Endothelial cell of umbilical vein (primary cell): ENCODE results near the gene SUDS3. TPM values are rescaled to one million over a fixed set of nuclear protein-coding genes. Genes with fewer than 3 reads are reported as not detected.

ENCODE experiments used
- BruUV-seq: library from RNA; stranded (reverse); fragments of 400-500 nt; replicated peaks from 2 replicates; lab custom pipeline; 2021; lab: Mats Ljungman, UMichigan
- CTCF ChIA-PET: fragments of 300-600, 350-600 bp; sonication (Branson Sonifier 250); formaldehyde crosslinking; loops from one replicate; lab custom pipeline; 2021; ENCODE audit warnings: antibody characterized with exemption, inconsistent platforms; lab: Charles Lee
- POLR2A ChIA-PET: fragments of 300-600, 350-600 bp; sonication (Branson Sonifier 250); formaldehyde crosslinking; loops from one replicate; lab custom pipeline; 2021; ENCODE audit warnings: antibody characterized with exemption, inconsistent platforms; lab: Charles Lee
- DNase-seq: peaks from one replicate; pipeline ENCODE4 v3.0.0-alpha.2; 2011; ENCODE audit warnings: low read depth, low spot score
- FAIRE-seq: peaks from 2 replicates; lab custom pipeline; 2011; peaks lifted over from hg19 to GRCh38; lab: Jason Lieb, UNC
- H2AFZ ChIP-seq: 2 replicates; pipeline ENCODE4 v1.6.0; 2012; ENCODE audit warnings: low read depth, low read length, control low read depth, inconsistent platforms
- H3K27ac ChIP-seq: 2 replicates; pipeline ENCODE4 v1.5.1; 2011; ENCODE audit warnings: low read depth, mild to moderate bottlenecking, control low read depth, low read length, moderate library complexity; ENCODE audit not compliant: insufficient read depth
- H3K27me3 ChIP-seq, 2 experiments: 2 replicates each; pipeline versions ENCODE4 v1.6.0 to v1.6.1; 2011; ENCODE audit warnings: low read length in 2 of 2, mixed read lengths in 1 of 2; ENCODE audit not compliant: control insufficient read depth in 2 of 2, insufficient read depth in 2 of 2
- H3K36me3 ChIP-seq, 2 experiments: 2 replicates in 1 of 2; 3 replicates in 1 of 2; pipeline ENCODE4 v1.5.1; 2011; ENCODE audit warnings: low read length in 2 of 2, mild to moderate bottlenecking in 1 of 2, moderate library complexity in 1 of 2; ENCODE audit not compliant: control insufficient read depth in 2 of 2, insufficient read depth in 2 of 2; ENCODE audit errors: extremely low read depth in 1 of 2
- H3K4me1 ChIP-seq: 3 replicates; pipeline ENCODE4 v1.5.1; 2011; ENCODE audit warnings: mild to moderate bottlenecking, low read length; ENCODE audit not compliant: control insufficient read depth, insufficient read depth; ENCODE audit errors: extremely low read depth
- H3K4me2 ChIP-seq: 2 replicates; pipeline ENCODE4 v1.6.1; 2011; ENCODE audit warnings: low read length, control low read depth, mixed read lengths; ENCODE audit not compliant: insufficient read depth
- H3K4me3 ChIP-seq, 3 experiments: fragments of 200-600 bp in 1 of 3; sonication (generic), shearing (Covaris generic) in 1 of 3; replicated peaks in 1 of 3; 2 replicates each; pipeline ENCODE4 v1.5.1; 2011 to 2016; ENCODE audit warnings: control low read depth in 3 of 3, low read length in 3 of 3, mild to moderate bottlenecking in 2 of 3, inconsistent platforms in 1 of 3, low read depth in 1 of 3, moderate library complexity in 1 of 3; ENCODE audit not compliant: insufficient read depth in 1 of 3
- H3K79me2 ChIP-seq: 2 replicates; pipeline ENCODE4 v1.6.0; 2012; ENCODE audit warnings: low read length, inconsistent platforms; ENCODE audit not compliant: control insufficient read depth, insufficient read depth
- H3K9ac ChIP-seq: replicated peaks from 2 replicates; pipeline ENCODE3; 2011; ENCODE audit warnings: low read length, control low read depth; ENCODE audit not compliant: insufficient read depth; ENCODE audit errors: extremely low read depth
- H3K9me1 ChIP-seq: replicated peaks from 3 replicates; pipeline ENCODE4 v1.6.0; 2011; ENCODE audit warnings: mild to moderate bottlenecking, low read length; ENCODE audit not compliant: control insufficient read depth, insufficient read depth; ENCODE audit errors: extremely low read depth
- H3K9me3 ChIP-seq: replicated peaks from 2 replicates; pipeline ENCODE4 v1.5.1; 2012; ENCODE audit warnings: low read length, inconsistent platforms; ENCODE audit not compliant: control insufficient read depth, insufficient read depth
- H4K20me1 ChIP-seq: replicated peaks from 2 replicates; pipeline ENCODE3; 2011; ENCODE audit warnings: mild to moderate bottlenecking, low read length; ENCODE audit not compliant: control insufficient read depth, insufficient read depth; ENCODE audit errors: extremely low read depth
- EZH2 ChIP-seq: IDR thresholded peaks from 2 replicates; pipeline ENCODE4 v1.6.1; 2012; ENCODE audit warnings: borderline replicate concordance, low read depth, mild to moderate bottlenecking, moderate library complexity, low read length, inconsistent platforms; ENCODE audit not compliant: severe bottlenecking
- FOS ChIP-seq: IDR thresholded peaks from 2 replicates; pipeline ENCODE4 v1.6.1; 2011; ENCODE audit warnings: mild to moderate bottlenecking, low read length, moderate library complexity, borderline replicate concordance; ENCODE audit not compliant: insufficient read depth
- GATA2 ChIP-seq: IDR thresholded peaks from 2 replicates; pipeline ENCODE4 v1.7.0; 2011; ENCODE audit warnings: low read depth, mild to moderate bottlenecking, moderate library complexity, mixed read lengths, low read length; ENCODE audit not compliant: insufficient read length, insufficient read depth
- JUN ChIP-seq: IDR thresholded peaks from 2 replicates; pipeline ENCODE4 v1.6.1; 2011; ENCODE audit warnings: borderline replicate concordance, low read depth; ENCODE audit not compliant: insufficient read length, insufficient read depth
- MYC ChIP-seq: IDR thresholded peaks from one replicate; pipeline ENCODE4 v1.6.1; 2011; ENCODE audit warnings: mild to moderate bottlenecking, low read depth, low read length
- POLR2A ChIP-seq: IDR thresholded peaks from 2 replicates; pipeline ENCODE4 v1.6.1; 2012; ENCODE audit warnings: low read depth, mild to moderate bottlenecking, control low read depth, low read length
- POLR2AphosphoS5 ChIP-seq: IDR thresholded peaks from 2 replicates; pipeline ENCODE4 v1.6.1; 2012; ENCODE audit warnings: low read depth, mild to moderate bottlenecking, control low read depth, low read length, moderate library complexity; ENCODE audit not compliant: insufficient read depth
- dilution Hi-C: fragments of 300-500 bp; cut with MboI; formaldehyde crosslinking; loops from one replicate; pipeline ENCODE4 v1.15.0; 2019; ENCODE audit warnings: low sequenced_read_pairs; ENCODE audit not compliant: extremely low pct_ligation_motif_present
- intact Hi-C: fragments of 100-400 bp; cut with micrococcal nuclease; formaldehyde crosslinking; loops from one replicate; pipeline ENCODE4 v1.10.0; 2022
- polyA plus RNA-seq, 4 experiments: library from polyadenylated mRNA; depleted of rRNA in 3 of 4; stranded (reverse) in 3 of 4; unstranded in 1 of 4; fragments of >200 nt; gene quantifications; 2 replicates each; pipeline versions ENCODE4 v1.2.1 to v1.2.3, GENCODE V29; 2011 to 2012; ENCODE audit warnings: missing spikeins in 1 of 4
- total RNA-seq: library from RNA; stranded (reverse); gene quantifications from 2 replicates; pipeline ENCODE4 v1.2.3, GENCODE V29; 2021
- TF ChIP-seq, protein P1 (sequence below), 2 donors: IDR thresholded peaks; 1 replicate in 1 of 2; 2 replicates in 1 of 2; pipeline ENCODE4 v1.5.1; 2011; ENCODE audit warnings: low read length in 2 of 2, mild to moderate bottlenecking in 2 of 2, moderate library complexity in 2 of 2, control low read depth in 1 of 2, inconsistent platforms in 1 of 2, low read depth in 1 of 2; ENCODE audit not compliant: insufficient read depth in 1 of 2; ENCODE audit errors: extremely low read depth in 1 of 2
- TF ChIP-seq, protein P2 (sequence below): IDR thresholded peaks from 2 replicates; pipeline ENCODE4 v1.6.1; 2011; ENCODE audit not compliant: insufficient read depth, insufficient read length

Gene SUDS3
- total and polyA plus RNA-seq, 2 donors (not counting 3 experiments of a cell fraction or from before 2014, with no cell fraction given) = 16.9 to 27.4 TPM

DNA sequence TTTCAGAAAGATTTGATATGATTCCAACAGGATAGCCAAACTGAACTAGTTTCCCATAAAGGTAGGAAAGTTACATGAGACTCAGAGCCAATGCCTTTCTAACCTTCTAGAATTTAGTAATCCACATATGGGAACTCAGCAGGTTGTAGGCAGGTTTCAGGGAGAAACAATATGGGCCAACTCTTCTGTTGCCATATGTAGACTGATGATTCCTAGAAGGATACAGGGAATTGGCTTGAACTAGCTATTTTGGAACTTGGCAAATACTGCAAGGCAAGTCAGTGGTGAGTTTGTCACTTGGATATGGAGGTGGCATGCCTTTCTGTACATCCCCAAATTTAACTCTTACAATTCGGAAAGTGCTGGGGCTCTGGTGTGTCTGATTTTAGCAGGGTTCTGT is 15.5 kb downstream of the SUDS3 start:
- no TSS peak for BruUV-seq
- H3K36me3 ChIP-seq = peaks cover 9 to 30% of the 10 kb centered on the region in 2 experiments
- no peaks in the 10 kb centered on the region for H3K4me1 ChIP-seq
- no peak overlapping the region for H3K9ac ChIP-seq
- DNase-seq (no peak), FAIRE-seq (no peak)
- H3K27ac ChIP-seq = no peak overlapping the region
- ChIA-PET CTCF (interaction anchor here (1.3 to 1.5 kb wide), 2 partner anchors 13 to 14 kb away, joined by 4 to 6 read pairs; no protein-coding TSS in a partner anchor), POLR2A (no interaction called here)
- H3K79me2 ChIP-seq = no peaks in the 10 kb centered on the region
- H3K4me2 ChIP-seq = no peak overlapping the region
- H3K9me3 ChIP-seq = no peaks in the 10 kb centered on the region
- dilution Hi-C loops (no loop called here), intact Hi-C loops (no loop called here)
- no peak overlapping the region for H2AFZ ChIP-seq
- TF ChIP-seq, protein P1, sequence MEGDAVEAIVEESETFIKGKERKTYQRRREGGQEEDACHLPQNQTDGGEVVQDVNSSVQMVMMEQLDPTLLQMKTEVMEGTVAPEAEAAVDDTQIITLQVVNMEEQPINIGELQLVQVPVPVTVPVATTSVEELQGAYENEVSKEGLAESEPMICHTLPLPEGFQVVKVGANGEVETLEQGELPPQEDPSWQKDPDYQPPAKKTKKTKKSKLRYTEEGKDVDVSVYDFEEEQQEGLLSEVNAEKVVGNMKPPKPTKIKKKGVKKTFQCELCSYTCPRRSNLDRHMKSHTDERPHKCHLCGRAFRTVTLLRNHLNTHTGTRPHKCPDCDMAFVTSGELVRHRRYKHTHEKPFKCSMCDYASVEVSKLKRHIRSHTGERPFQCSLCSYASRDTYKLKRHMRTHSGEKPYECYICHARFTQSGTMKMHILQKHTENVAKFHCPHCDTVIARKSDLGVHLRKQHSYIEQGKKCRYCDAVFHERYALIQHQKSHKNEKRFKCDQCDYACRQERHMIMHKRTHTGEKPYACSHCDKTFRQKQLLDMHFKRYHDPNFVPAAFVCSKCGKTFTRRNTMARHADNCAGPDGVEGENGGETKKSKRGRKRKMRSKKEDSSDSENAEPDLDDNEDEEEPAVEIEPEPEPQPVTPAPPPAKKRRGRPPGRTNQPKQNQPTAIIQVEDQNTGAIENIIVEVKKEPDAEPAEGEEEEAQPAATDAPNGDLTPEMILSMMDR (IDR thresholded peaks at IDR 0.05; ENCODE audit: extremely low read depth in 1 of 2, insufficient read depth in 1 of 2, low read depth in 1 of 2, low read length in 2 of 2) = no peak
- no peak for TF ChIP-seq POLR2A
- no peak for TF ChIP-seq JUN
- TF ChIP-seq MYC = no peak
- H3K9me1 ChIP-seq = no peaks in the 10 kb centered on the region
- H3K4me3 ChIP-seq = no peak overlapping the region
- no peaks in the 10 kb centered on the region for H4K20me1 ChIP-seq
- H3K27me3 ChIP-seq = no peaks in the 10 kb centered on the region

DNA sequence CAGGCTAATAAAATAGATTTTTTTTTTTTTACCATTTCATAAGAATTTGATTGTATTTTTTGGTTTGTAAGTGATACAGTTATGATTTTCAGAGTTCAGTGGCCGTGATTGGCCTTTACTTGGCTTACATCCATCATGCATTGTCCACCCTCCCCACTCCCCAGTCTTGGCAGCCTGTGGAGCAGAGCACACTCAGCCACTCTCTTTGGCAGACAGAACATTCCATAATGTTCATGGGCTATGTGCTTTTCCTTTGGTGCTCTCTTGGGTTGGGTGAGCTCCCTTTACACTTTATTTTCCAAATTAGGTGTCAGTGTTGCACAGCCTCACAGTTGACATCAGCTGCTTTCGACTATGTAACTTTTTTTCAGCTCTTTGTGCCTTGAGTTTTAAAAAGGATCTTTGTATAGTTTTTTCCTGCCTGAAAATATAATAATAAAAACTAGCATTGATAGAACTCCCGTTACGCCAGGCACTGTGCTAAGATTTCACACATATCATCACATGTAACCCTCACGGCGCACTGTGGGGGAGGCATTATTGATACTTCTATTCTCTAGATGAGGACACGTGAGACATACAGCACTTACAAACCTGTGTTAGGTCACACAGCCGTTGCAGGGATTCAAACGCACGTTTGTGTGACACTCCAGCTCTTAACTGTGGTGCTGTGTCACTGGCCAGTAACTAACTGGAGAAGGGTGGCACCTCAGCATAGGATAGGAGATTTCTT is 21.5 kb downstream of the SUDS3 start:
- no peaks in the 10 kb centered on the region for H3K9me3 ChIP-seq
- FAIRE-seq (no peak), DNase-seq (no peak)
- dilution Hi-C loops (no loop called here), intact Hi-C loops (no loop called here)
- peaks cover 12 to 14% of the 10 kb centered on the region in 2 experiments for H3K36me3 ChIP-seq
- no peaks in the 10 kb centered on the region for H3K27me3 ChIP-seq
- H3K27ac ChIP-seq = no peak overlapping the region
- ChIA-PET POLR2A (no interaction called here), CTCF (no interaction called here)
- H3K4me2 ChIP-seq = no peak overlapping the region
- no peak overlapping the region for H3K4me3 ChIP-seq
- H3K4me1 ChIP-seq = no peaks in the 10 kb centered on the region
- no peaks in the 10 kb centered on the region for H3K79me2 ChIP-seq
- no peaks in the 10 kb centered on the region for H3K9me1 ChIP-seq
- no peak overlapping the region for H2AFZ ChIP-seq
- TF ChIP-seq POLR2AphosphoS5 = no peak
- TF ChIP-seq, protein P1 (IDR thresholded peaks at IDR 0.05; ENCODE audit: extremely low read depth in 1 of 2, insufficient read depth in 1 of 2, low read depth in 1 of 2, low read length in 2 of 2) = no peak
- no peak for TF ChIP-seq POLR2A
- TF ChIP-seq MYC = no peak
- no peak for TF ChIP-seq JUN
- TF ChIP-seq, protein P2, sequence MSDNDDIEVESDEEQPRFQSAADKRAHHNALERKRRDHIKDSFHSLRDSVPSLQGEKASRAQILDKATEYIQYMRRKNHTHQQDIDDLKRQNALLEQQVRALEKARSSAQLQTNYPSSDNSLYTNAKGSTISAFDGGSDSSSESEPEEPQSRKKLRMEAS = no peak
- no peak for TF ChIP-seq EZH2
- TF ChIP-seq GATA2 = no peak
- no peak for TF ChIP-seq FOS
- no peaks in the 10 kb centered on the region for H4K20me1 ChIP-seq
- H3K9ac ChIP-seq = no peak overlapping the region
- no TSS peak for BruUV-seq
